GM12878 (cell line): Measurements from ENCODE around the gene LHFPL2. TPM values are rescaled to one million over a fixed set of nuclear protein-coding genes. Genes with fewer than 3 reads are reported as not detected.
A peak's percentile ranks its signal among the peaks of the same experiment; 100 is the strongest.

ENCODE experiments used
- BRCA1 ChIP-seq: IDR thresholded peaks from 2 replicates; pipeline ENCODE4 v1.6.1; 2011; ENCODE audit warnings: low read depth, low read length, improper control_type of control experiment
- CHD1 ChIP-seq: IDR thresholded peaks from 2 replicates; pipeline ENCODE4 v1.6.1; 2012; ENCODE audit warnings: low read depth, low read length, improper control_type of control experiment
- CREB1 ChIP-seq: IDR thresholded peaks from 2 replicates; pipeline ENCODE4 v1.6.1; 2012; ENCODE audit warnings: low read depth, mild to moderate bottlenecking, inconsistent platforms
- E2F4 ChIP-seq: IDR thresholded peaks from 2 replicates; pipeline ENCODE4 v1.6.1; 2012; ENCODE audit warnings: low read depth, low read length, improper control_type of control experiment
- EED ChIP-seq: sonication (generic); IDR thresholded peaks from 2 replicates; pipeline ENCODE4 v1.6.1; 2016; ENCODE audit warnings: antibody characterized with exemption, low read depth
- EP300 ChIP-seq, 2 experiments: fragments of 150-350 bp in 1 of 2; IDR thresholded peaks; 2 replicates each; pipeline ENCODE4 v1.6.1; 2011 to 2012; ENCODE audit warnings: low read depth in 2 of 2, low read length in 2 of 2, borderline replicate concordance in 1 of 2, improper control_type of control experiment in 1 of 2, inconsistent platforms in 1 of 2; ENCODE audit not compliant: control insufficient read depth in 1 of 2
- ETV6 ChIP-seq, 2 experiments: fragments of 450-650 bp in 1 of 2; IDR thresholded peaks in 1 of 2; conservative IDR thresholded peaks in 1 of 2; 2 replicates each; pipeline ENCODE4 v1.6.1; 2014; ENCODE audit warnings: antibody characterized with exemption in 1 of 2, borderline replicate concordance in 1 of 2, low read depth in 1 of 2, mild to moderate bottlenecking in 1 of 2, moderate library complexity in 1 of 2
- HCFC1 ChIP-seq: fragments of 150-350 bp; IDR thresholded peaks from 2 replicates; pipeline ENCODE4 v1.6.1; 2014; ENCODE audit warnings: low read length
- IKZF2 ChIP-seq, 2 experiments: fragments of 450-650 bp; IDR thresholded peaks; 2 replicates each; pipeline ENCODE4 v1.6.1; 2017; ENCODE audit warnings: mild to moderate bottlenecking in 2 of 2, moderate library complexity in 2 of 2
- JUNB ChIP-seq: IDR thresholded peaks from 2 replicates; pipeline ENCODE4 v1.6.1; 2016; ENCODE audit warnings: antibody characterized with exemption, mild to moderate bottlenecking
- MTA3 ChIP-seq: IDR thresholded peaks from 2 replicates; pipeline ENCODE4 v1.6.1; 2012; ENCODE audit warnings: low read length, inconsistent platforms, borderline replicate concordance
- MYB ChIP-seq: fragments of 150-350 bp; IDR thresholded peaks from 2 replicates; pipeline ENCODE4 v1.6.1; 2014; ENCODE audit warnings: mild to moderate bottlenecking, low read depth, low read length, borderline replicate concordance
- NFIC ChIP-seq: IDR thresholded peaks from 2 replicates; pipeline ENCODE4 v1.6.1; 2012; ENCODE audit warnings: low read depth, mild to moderate bottlenecking, inconsistent platforms, low read length, moderate library complexity
- NR2C1 ChIP-seq: fragments of 450-650 bp; IDR thresholded peaks from 2 replicates; pipeline ENCODE4 v1.6.1; 2017; ENCODE audit warnings: antibody characterized with exemption, mild to moderate bottlenecking, moderate library complexity
- NR2F1 ChIP-seq: fragments of 450-650 bp; conservative IDR thresholded peaks from 2 replicates; pipeline ENCODE4 v1.6.1; 2017; ENCODE audit warnings: mild to moderate bottlenecking
- NRF1 ChIP-seq: conservative IDR thresholded peaks from 2 replicates; pipeline ENCODE4 v1.6.1; 2011; ENCODE audit warnings: mild to moderate bottlenecking, low read depth, low read length, improper control_type of control experiment
- PAX5 ChIP-seq: IDR thresholded peaks from 2 replicates; pipeline ENCODE4 v1.6.1; 2011; ENCODE audit warnings: low read depth, low read length, borderline replicate concordance
- PKNOX1 ChIP-seq: fragments of 450-650 bp; IDR thresholded peaks from 2 replicates; pipeline ENCODE4 v1.6.1; 2016; ENCODE audit warnings: mild to moderate bottlenecking
- POU2F2 ChIP-seq: IDR thresholded peaks from 3 replicates; pipeline ENCODE4 v1.6.1; 2011; ENCODE audit warnings: low read depth, mild to moderate bottlenecking, low read length, borderline replicate concordance
- RCOR1 ChIP-seq: conservative IDR thresholded peaks from 2 replicates; pipeline ENCODE4 v1.6.1; 2012; ENCODE audit warnings: low read depth, low read length, improper control_type of control experiment
- RUNX3 ChIP-seq: IDR thresholded peaks from 2 replicates; pipeline ENCODE4 v1.6.1; 2012; ENCODE audit warnings: low read length, inconsistent platforms
- SKIL ChIP-seq: fragments of 450-650 bp; IDR thresholded peaks from 2 replicates; pipeline ENCODE4 v1.6.1; 2017; ENCODE audit warnings: mild to moderate bottlenecking, low read depth, inconsistent platforms; ENCODE audit not compliant: poor library complexity, severe bottlenecking
- SMAD1 ChIP-seq: fragments of 450-650 bp; IDR thresholded peaks from 2 replicates; pipeline ENCODE4 v1.6.1; 2018; ENCODE audit warnings: mild to moderate bottlenecking, low read depth; ENCODE audit not compliant: partially characterized antibody
- SPI1 ChIP-seq: IDR thresholded peaks from 2 replicates; pipeline ENCODE4 v1.6.1; 2011; ENCODE audit warnings: low read depth, mild to moderate bottlenecking, low read length, moderate library complexity, borderline replicate concordance; ENCODE audit not compliant: insufficient read depth
- SREBF1 ChIP-seq: IDR thresholded peaks from 2 replicates; pipeline ENCODE4 v1.6.1; 2012; ENCODE audit warnings: mild to moderate bottlenecking, low read length
- YBX1 ChIP-seq: fragments of 450-650 bp; IDR thresholded peaks from 2 replicates; pipeline ENCODE4 v1.6.1; 2016; ENCODE audit warnings: antibody characterized with exemption
- ZNF384 ChIP-seq: IDR thresholded peaks from 2 replicates; pipeline ENCODE4 v1.6.1; 2012; ENCODE audit warnings: low read depth, mild to moderate bottlenecking, low read length, improper control_type of control experiment, borderline replicate concordance
- polyA plus RNA-seq, 11 experiments: library from polyadenylated mRNA; depleted of rRNA in 4 of 11; unstranded in 6 of 11; stranded (reverse) in 5 of 11; fragments of >200 nt; fragmentation: Nextera tagmentation in 4 of 11; fragmentation: Illumina TruSeq in 1 of 11; extraction: Ambion mirVana in 4 of 11; extraction: Trizol in 1 of 11; gene quantifications; 1 replicate in 1 of 11; 2 replicates in 10 of 11; pipeline versions ENCODE4 v1.2.1 to v1.2.3, GENCODE V29; 2011 to 2016; ENCODE audit warnings: inconsistent platforms in 2 of 11, missing spikeins in 2 of 11, low read depth in 1 of 11
- total RNA-seq, 4 experiments: library from RNA; depleted of rRNA in 3 of 4; stranded (reverse); fragments of >200 nt in 3 of 4; fragmentation: Illumina TruSeq in 1 of 4; extraction: Trizol in 1 of 4; gene quantifications; 2 replicates each; pipeline versions ENCODE4 v1.2.1 to v1.2.3, GENCODE V29; 2013 to 2021

Gene LHFPL2
- total and polyA plus RNA-seq, 10 of the 15 experiments (the other 5 are each of a cell fraction or from before 2014, with no cell fraction given) = 4.1 to 21.8 (median 12.5) TPM

GRCh38 chr5:78591972-78592700 is 56.4 kb downstream of the LHFPL2 start (continued):
- TF ChIP-seq CREB1 (no peak), IKZF2 (IDR thresholded peaks at IDR 0.05) (peak; percentile 65 to 72), SMAD1 (no peak), EED (0 out of 2 replicates have a peak, but pooled peaks have one; percentile 60), PAX5 (no peak), PKNOX1 (no peak), NR2F1 (no peak), MTA3 (no peak), POU2F2 (peak; percentile 35; the same call in 1 of the 3 replicates), ETV6 (conservative IDR thresholded peaks at IDR 0.05 in 1 of 2, IDR thresholded peaks at IDR 0.05 in 1 of 2; ENCODE audit: borderline replicate concordance in 1 of 2, low read depth in 1 of 2) (peak in 1 of 2 experiments; percentile 55; a peak in 1 of 4 replicates), NFIC (peak; percentile 24; the same call in 1 of the 2 replicates), EP300 (IDR thresholded peaks at IDR 0.05; ENCODE audit: borderline replicate concordance in 1 of 2, control insufficient read depth in 1 of 2, low read depth in 2 of 2, low read length in 2 of 2) (no peak), JUNB (0 out of 2 replicates have a peak, but pooled peaks have one; percentile 17), BRCA1 (no peak), NRF1 (no peak), YBX1 (no peak), HCFC1 (no peak), SKIL (peak; percentile 33), SREBF1 (no peak), RCOR1 (0 out of 2 replicates have a peak, but pooled peaks have one; percentile 42), E2F4 (no peak), ZNF384 (no peak), CHD1 (no peak), RUNX3 (peak; percentile 76), SPI1 (peak; percentile 44; the same call in 1 of the 2 replicates), NR2C1 (no peak), MYB (no peak)
